Panc1 (cell line): ENCODE results near the gene SPRED3. TPM values are rescaled to one million over a fixed set of nuclear protein-coding genes. Genes with fewer than 3 reads are reported as not detected.
A peak's percentile ranks its signal among the peaks of the same experiment; 100 is the strongest.

Source experiments
- ATAC-seq: fragments of 200-7000 bp; cut with Tn5 transposase; 2 replicates; pipeline ENCODE4 v1.9.1; 2020; ENCODE audit warnings: mild to moderate bottlenecking, moderate library complexity
- BruUV-seq: library from RNA; stranded (reverse); fragments of 400-500 nt; replicated peaks from 2 replicates; lab custom pipeline; 2021; lab: Mats Ljungman, UMichigan
- CTCF ChIA-PET: fragments of 300-600 bp; sonication (Branson Sonifier 250); formaldehyde crosslinking; loops from one replicate; lab custom pipeline; 2022; ENCODE audit warnings: antibody characterized with exemption; lab: Charles Lee
- POLR2A ChIA-PET: fragments of 300-600 bp; sonication (Branson Sonifier 250); formaldehyde crosslinking; loops from one replicate; lab custom pipeline; 2022; ENCODE audit warnings: antibody characterized with exemption; lab: Charles Lee
- DNase-seq: peaks from one replicate; pipeline ENCODE4 v3.0.0-alpha.2; 2010; ENCODE audit warnings: low read depth, low spot score
- H3K27ac ChIP-seq: 2 replicates; pipeline ENCODE4 v1.5.1; 2011; ENCODE audit warnings: mild to moderate bottlenecking, low read length, inconsistent platforms
- H3K27me3 ChIP-seq: fragments of 200-500 bp; sonication (Bioruptor generic); 2 replicates; pipeline ENCODE4 v1.6.0; 2014; ENCODE audit warnings: low read length, inconsistent platforms; ENCODE audit not compliant: control insufficient read depth, insufficient read depth
- H3K36me3 ChIP-seq: fragments of 200-500 bp; sonication (Bioruptor generic); 2 replicates; pipeline ENCODE4 v1.5.1; 2014; ENCODE audit warnings: inconsistent platforms, mild to moderate bottlenecking, low read length, moderate library complexity; ENCODE audit not compliant: control insufficient read depth, insufficient read depth
- H3K4me1 ChIP-seq: 2 replicates; pipeline ENCODE4 v1.5.1; 2011; ENCODE audit warnings: inconsistent platforms, mild to moderate bottlenecking, low read length, moderate library complexity; ENCODE audit not compliant: control insufficient read depth, insufficient read depth
- H3K4me3 ChIP-seq, 2 experiments: 2 replicates each; pipeline ENCODE4 v1.5.1; 2011 to 2012; ENCODE audit warnings: low read depth in 2 of 2, low read length in 2 of 2, mild to moderate bottlenecking in 2 of 2, inconsistent platforms in 1 of 2, moderate library complexity in 1 of 2
- H3K9me3 ChIP-seq: fragments of 200-500 bp; sonication (Bioruptor generic); 2 replicates; pipeline ENCODE4 v1.5.1; 2014; ENCODE audit warnings: low read depth, mild to moderate bottlenecking, inconsistent platforms, low read length, moderate library complexity; ENCODE audit not compliant: control insufficient read depth, insufficient read depth
- CTCF ChIP-seq: fragments of 450-650 bp; IDR thresholded peaks from 2 replicates; pipeline ENCODE4 v1.5.1; 2017; ENCODE audit warnings: mild to moderate bottlenecking
- POLR2AphosphoS5 ChIP-seq: IDR thresholded peaks from 2 replicates; pipeline ENCODE4 v1.6.1; 2012; ENCODE audit warnings: mild to moderate bottlenecking, low read depth, low read length, moderate library complexity
- REST ChIP-seq, 2 experiments: IDR thresholded peaks; 2 replicates each; pipeline ENCODE4 v1.6.1; 2011 to 2012; ENCODE audit warnings: low read depth in 2 of 2, control low read depth in 1 of 2, low read length in 1 of 2, mild to moderate bottlenecking in 1 of 2, moderate library complexity in 1 of 2; ENCODE audit not compliant: insufficient read depth in 1 of 2
- SIN3A ChIP-seq: IDR thresholded peaks from 2 replicates; pipeline ENCODE4 v1.6.1; 2012; ENCODE audit warnings: low read depth, mild to moderate bottlenecking, low read length, moderate library complexity, borderline replicate concordance; ENCODE audit not compliant: insufficient read depth
- TCF7L2 ChIP-seq: IDR thresholded peaks from 2 replicates; pipeline ENCODE4 v1.6.1; 2011; ENCODE audit warnings: mild to moderate bottlenecking, low read depth, low read length, inconsistent platforms
- in situ Hi-C: cut with HindIII; loops from 2 replicates; pipeline ENCODE4 v1.10.0; 2016; ENCODE audit warnings: low sequenced_read_pairs, low pct_unique_long_range_greater_than_20kb
- intact Hi-C: fragments of 100-400 bp; cut with micrococcal nuclease; formaldehyde crosslinking; loops from one replicate; pipeline ENCODE4 v1.10.0; 2022; ENCODE audit not compliant: unreplicated experiment
- total RNA-seq: library from RNA; stranded (reverse); gene quantifications from one replicate; pipeline ENCODE4 v1.2.1, GENCODE V29; 2021; ENCODE audit not compliant: unreplicated experiment

Gene SPRED3
- total RNA-seq, 1 experiment from 2014 or later = 3.8 TPM

GRCh38 chr19:38443458-38443999, 55.0 kb downstream of the SPRED3 start:
- H3K36me3 ChIP-seq = no peaks in the 10 kb centered on the region
- ChIA-PET POLR2A (no interaction called here), CTCF (no interaction called here)
- in situ Hi-C loops = no loop called here
- no TSS peak for BruUV-seq
- intact Hi-C loops = no loop called here
- no peaks in the 10 kb centered on the region for H3K9me3 ChIP-seq
- no peaks in the 10 kb centered on the region for H3K4me1 ChIP-seq
- DNase-seq = no peak
- H3K27me3 ChIP-seq = no peaks in the 10 kb centered on the region
- no peak for TF ChIP-seq CTCF
- no peak for TF ChIP-seq REST (IDR thresholded peaks at IDR 0.05; ENCODE audit: insufficient read depth in 1 of 2, low read depth in 2 of 2, low read length in 1 of 2)
- TF ChIP-seq TCF7L2 = no peak
- TF ChIP-seq SIN3A = no peak
- no peak for TF ChIP-seq POLR2AphosphoS5
- H3K4me3 ChIP-seq = no peak overlapping the region
- H3K27ac ChIP-seq = no peak overlapping the region
- ATAC-seq = peak; percentile 39

GRCh38 chr19:38444026-38444425, 55.5 kb downstream of the SPRED3 start:
- TF ChIP-seq TCF7L2 (no peak), CTCF (no peak), POLR2AphosphoS5 (no peak), SIN3A (no peak), REST (IDR thresholded peaks at IDR 0.05; ENCODE audit: insufficient read depth in 1 of 2, low read depth in 2 of 2, low read length in 1 of 2) (no peak)

More at GRCh38 chr19:38444026-38444425, 55.5 kb downstream of the SPRED3 start:
- Histone ChIP-seq H3K27ac (no peak overlapping the region), H3K4me3 (no peak overlapping the region), H3K27me3 (no peaks in the 10 kb centered on the region), H3K4me1 (no peaks in the 10 kb centered on the region), H3K9me3 (no peaks in the 10 kb centered on the region), H3K36me3 (no peaks in the 10 kb centered on the region)
- ChIA-PET POLR2A (no interaction called here), CTCF (no interaction called here)
- ATAC-seq = peak; percentile 40
- in situ Hi-C loops (no loop called here), intact Hi-C loops (no loop called here)
- no peak for DNase-seq
- no TSS peak for BruUV-seq
